ENCODE data around the gene LNPEP. TPM values are rescaled to one million over a fixed set of nuclear protein-coding genes. Genes with fewer than 3 reads are reported as not detected.

Gene LNPEP
- total RNA-seq, 1 donor from 2014 or later, result 31.4 TPM

DNA sequence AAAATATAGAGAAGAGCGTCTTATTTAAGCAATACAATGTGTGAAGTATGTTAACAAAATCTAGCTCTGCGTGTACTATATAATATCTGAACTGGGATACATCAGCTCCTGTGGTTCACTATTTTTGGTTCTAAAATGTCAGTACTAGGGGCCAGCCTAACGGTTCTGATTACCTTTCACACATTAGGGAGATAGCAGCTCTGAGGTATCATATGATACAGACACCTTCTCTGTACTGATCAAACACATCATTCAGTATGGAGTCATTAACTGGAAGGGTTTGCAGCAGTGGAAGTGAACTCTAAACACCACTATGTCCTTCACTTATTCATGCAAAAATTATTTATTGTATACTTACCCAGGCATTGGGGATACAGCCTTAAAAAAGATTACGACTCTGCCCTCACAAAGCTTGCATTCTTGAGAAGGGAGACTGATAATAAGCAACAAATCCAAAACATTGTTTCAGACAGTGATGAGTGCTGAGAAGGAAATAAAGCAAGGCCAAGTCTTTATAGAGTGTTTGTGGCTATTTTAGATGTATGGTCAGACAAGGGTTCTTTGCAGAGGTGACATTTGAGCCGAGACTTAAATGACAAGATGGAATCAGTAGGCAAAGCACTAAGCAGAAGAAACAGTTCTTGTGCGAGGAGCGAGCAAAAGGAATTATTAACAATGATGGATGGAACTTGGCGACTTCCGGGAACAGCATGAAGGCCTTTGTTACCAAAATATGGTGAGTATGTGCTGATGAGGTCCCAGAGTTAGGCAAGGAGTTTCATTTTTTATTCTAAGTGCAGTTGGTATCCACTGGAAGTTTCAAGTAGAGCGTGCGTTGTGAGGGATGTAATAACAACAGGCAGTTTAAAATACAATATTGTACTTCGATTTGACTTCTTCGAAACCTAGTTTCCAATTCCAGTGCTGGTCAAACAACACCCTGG, 1.8 kb upstream of the LNPEP start:
- Mint-ChIP-seq H3K27me3 (ENCODE audit: low read depth) (no peaks in the 10 kb centered on the region), H3K27ac (ENCODE audit: unreplicated experiment) (peak overlapping the region; percentile 95), H3K4me1 (ENCODE audit: low read depth) (peaks cover 36% of the 10 kb centered on the region), H3K9me3 (ENCODE audit: low read depth) (no peaks in the 10 kb centered on the region), H3K36me3 (ENCODE audit: low read depth) (peaks cover 2% of the 10 kb centered on the region), H3K4me3 (ENCODE audit: unreplicated experiment) (peak overlapping the region; percentile 90)
- no peak for DNase-seq (ENCODE audit: low spot score)
- TF ChIP-seq, protein P1, sequence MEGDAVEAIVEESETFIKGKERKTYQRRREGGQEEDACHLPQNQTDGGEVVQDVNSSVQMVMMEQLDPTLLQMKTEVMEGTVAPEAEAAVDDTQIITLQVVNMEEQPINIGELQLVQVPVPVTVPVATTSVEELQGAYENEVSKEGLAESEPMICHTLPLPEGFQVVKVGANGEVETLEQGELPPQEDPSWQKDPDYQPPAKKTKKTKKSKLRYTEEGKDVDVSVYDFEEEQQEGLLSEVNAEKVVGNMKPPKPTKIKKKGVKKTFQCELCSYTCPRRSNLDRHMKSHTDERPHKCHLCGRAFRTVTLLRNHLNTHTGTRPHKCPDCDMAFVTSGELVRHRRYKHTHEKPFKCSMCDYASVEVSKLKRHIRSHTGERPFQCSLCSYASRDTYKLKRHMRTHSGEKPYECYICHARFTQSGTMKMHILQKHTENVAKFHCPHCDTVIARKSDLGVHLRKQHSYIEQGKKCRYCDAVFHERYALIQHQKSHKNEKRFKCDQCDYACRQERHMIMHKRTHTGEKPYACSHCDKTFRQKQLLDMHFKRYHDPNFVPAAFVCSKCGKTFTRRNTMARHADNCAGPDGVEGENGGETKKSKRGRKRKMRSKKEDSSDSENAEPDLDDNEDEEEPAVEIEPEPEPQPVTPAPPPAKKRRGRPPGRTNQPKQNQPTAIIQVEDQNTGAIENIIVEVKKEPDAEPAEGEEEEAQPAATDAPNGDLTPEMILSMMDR (IDR thresholded peaks at IDR 0.05), result no peak

DNA sequence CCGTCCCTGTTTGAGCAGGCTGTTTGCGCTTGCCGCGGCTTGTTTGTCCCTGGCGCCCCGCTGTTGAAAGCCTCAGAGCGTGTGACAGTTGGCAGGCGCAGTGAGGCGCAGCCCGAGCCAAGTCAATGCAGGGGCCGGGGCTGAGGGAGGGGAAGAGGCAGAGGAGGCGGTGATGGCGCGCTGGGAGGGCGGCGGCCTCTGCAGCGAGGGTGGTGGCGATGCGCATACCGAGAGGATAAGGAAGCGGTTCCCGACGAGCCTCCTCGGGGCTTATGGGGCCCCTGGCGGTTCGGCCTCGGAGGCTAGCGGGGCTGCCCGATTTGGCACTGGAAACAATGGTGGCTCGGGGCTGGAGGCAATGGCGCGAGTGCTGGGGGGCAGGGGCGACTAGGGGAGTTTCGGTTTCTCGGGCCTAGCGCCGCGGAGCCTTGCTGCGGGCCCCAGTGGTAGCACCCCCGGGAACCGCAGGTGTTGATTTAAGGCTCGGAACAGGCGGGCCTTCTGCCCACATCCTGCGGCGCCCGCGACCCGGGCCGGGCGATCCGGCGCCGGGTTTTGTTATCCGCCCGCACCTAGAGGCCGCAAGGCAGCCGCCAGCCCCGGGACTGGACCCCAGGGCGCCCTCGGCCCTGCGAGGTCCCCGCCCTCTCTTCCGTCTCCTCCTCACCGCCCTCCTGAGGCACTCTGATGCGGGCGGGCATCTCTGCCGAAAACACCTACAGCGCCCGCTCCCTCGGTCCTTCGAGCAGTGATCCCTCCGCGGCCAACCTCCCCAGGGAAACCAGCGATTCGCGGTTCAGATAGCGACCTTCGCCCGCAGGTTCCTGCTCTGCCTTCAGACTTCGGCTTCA, 947 bp upstream of the LNPEP start:
- H3K27me3 Mint-ChIP-seq (ENCODE audit: low read depth), result no peaks in the 10 kb centered on the region
- H3K4me3 Mint-ChIP-seq (ENCODE audit: unreplicated experiment), result peak overlapping the region; percentile 90
- TF ChIP-seq, protein P1 (IDR thresholded peaks at IDR 0.05), result no peak
- no peaks in the 10 kb centered on the region for H3K36me3 Mint-ChIP-seq (ENCODE audit: low read depth)
- peaks cover 39% of the 10 kb centered on the region for H3K4me1 Mint-ChIP-seq (ENCODE audit: low read depth)
- peak overlapping the region; percentile 95 for H3K27ac Mint-ChIP-seq (ENCODE audit: unreplicated experiment)
- DNase-seq (ENCODE audit: low spot score), result peak; percentile 96
- H3K9me3 Mint-ChIP-seq (ENCODE audit: low read depth), result no peaks in the 10 kb centered on the region

DNA sequence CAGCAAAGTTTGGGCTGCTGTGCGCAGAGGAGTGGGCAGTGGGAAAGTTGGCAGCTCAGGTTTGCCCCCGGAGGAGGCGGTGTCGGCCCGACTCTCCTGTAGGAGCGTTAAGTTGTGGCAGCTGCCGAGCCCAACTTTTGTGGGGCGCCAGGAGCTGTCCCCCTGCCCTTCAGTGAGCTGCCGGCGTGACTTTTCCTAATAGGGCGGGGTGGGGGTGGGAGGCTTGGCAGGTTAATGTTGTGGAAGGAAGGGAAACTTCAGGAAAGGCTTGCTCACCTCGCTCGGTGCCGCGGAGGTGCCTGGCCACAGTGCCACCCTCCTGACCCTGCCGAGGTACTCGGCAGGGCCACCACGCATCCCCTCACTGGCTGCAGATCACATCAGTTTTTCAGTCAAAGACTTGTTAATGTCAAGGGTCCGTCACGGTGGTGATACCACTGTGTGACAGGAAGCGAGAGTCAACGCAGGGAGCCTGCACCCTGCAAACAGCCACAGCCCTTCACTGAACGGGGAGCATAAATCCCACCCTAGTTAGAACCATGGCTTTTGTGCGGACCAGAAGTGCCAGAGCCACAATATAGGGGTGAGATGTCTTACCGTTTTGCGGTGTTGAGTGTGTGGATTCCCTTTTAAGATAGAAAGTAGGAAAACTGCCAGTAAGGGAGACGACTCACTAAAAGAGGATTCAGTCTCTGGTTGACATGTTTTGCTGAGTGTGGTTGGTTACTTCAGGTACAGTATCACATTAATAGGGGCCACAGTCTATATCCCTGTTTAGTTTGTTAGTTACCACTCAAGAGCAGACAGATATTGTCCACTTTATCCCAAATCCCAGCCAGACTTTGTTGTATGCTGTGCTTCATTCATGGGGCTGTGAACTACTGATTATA, 796 bp downstream of the LNPEP start:
- no peaks in the 10 kb centered on the region for H3K27me3 Mint-ChIP-seq (ENCODE audit: low read depth)
- peaks cover 49% of the 10 kb centered on the region for H3K4me1 Mint-ChIP-seq (ENCODE audit: low read depth)
- peak overlapping the region; percentile 72 for H3K27ac Mint-ChIP-seq (ENCODE audit: unreplicated experiment)
- TF ChIP-seq, protein P1 (IDR thresholded peaks at IDR 0.05), result peak; percentile 54
- H3K4me3 Mint-ChIP-seq (ENCODE audit: unreplicated experiment), result peak overlapping the region; percentile 90
- no peak for DNase-seq (ENCODE audit: low spot score)
- H3K36me3 Mint-ChIP-seq (ENCODE audit: low read depth), result peaks cover 2% of the 10 kb centered on the region
- peaks cover 2% of the 10 kb centered on the region for H3K9me3 Mint-ChIP-seq (ENCODE audit: low read depth)

GRCh38 chr5:96940586-96940985, 4.7 kb downstream of the LNPEP start:
- DNase-seq (ENCODE audit: low spot score), result no peak
- H3K36me3 Mint-ChIP-seq (ENCODE audit: low read depth), result peaks cover 2% of the 10 kb centered on the region
- peaks cover 3% of the 10 kb centered on the region for H3K9me3 Mint-ChIP-seq (ENCODE audit: low read depth)
- no peaks in the 10 kb centered on the region for H3K27me3 Mint-ChIP-seq (ENCODE audit: low read depth)
- TF ChIP-seq, protein P1 (IDR thresholded peaks at IDR 0.05), result no peak
- H3K4me3 Mint-ChIP-seq (ENCODE audit: unreplicated experiment), result no peak overlapping the region
- peaks cover 44% of the 10 kb centered on the region for H3K4me1 Mint-ChIP-seq (ENCODE audit: low read depth)
- no peak overlapping the region for H3K27ac Mint-ChIP-seq (ENCODE audit: unreplicated experiment)
